ENCODE results near the gene KCNA5. TPM values are rescaled to one million over a fixed set of nuclear protein-coding genes. Genes with fewer than 3 reads are reported as not detected.

The KCNA5 gene
- total RNA-seq, 1 experiment from 2014 or later, result not detected

- no peak for DNase-seq (ENCODE audit: low spot score)
Observed at GRCh38 chr12:5063149-5063548, 19.5 kb downstream of the KCNA5 start.

- DNase-seq (ENCODE audit: low spot score), result no peak
Observed at GRCh38 chr12:5064913-5065490, 21.3 kb downstream of the KCNA5 start.

- no peak for DNase-seq (ENCODE audit: low spot score)
Observed at GRCh38 chr12:5066251-5066650, 22.6 kb downstream of the KCNA5 start.

- no peak for DNase-seq (ENCODE audit: low spot score)
Observed at GRCh38 chr12:5068126-5068525, 24.4 kb downstream of the KCNA5 start.

GRCh38 chr12:5068619-5069018 lies 24.9 kb downstream of the KCNA5 start:
- no peak for DNase-seq (ENCODE audit: low spot score)

- no peak for DNase-seq (ENCODE audit: low spot score)
Observed at GRCh38 chr12:5070090-5070489, 26.4 kb downstream of the KCNA5 start.

- no peak for DNase-seq (ENCODE audit: low spot score)
Observed at GRCh38 chr12:5071496-5071895, 27.8 kb downstream of the KCNA5 start.

- DNase-seq (ENCODE audit: low spot score), result no peak
Observed at GRCh38 chr12:5072311-5072710, 28.6 kb downstream of the KCNA5 start.

GRCh38 chr12:5073054-5073453 lies 29.4 kb downstream of the KCNA5 start:
- DNase-seq (ENCODE audit: low spot score), result no peak

GRCh38 chr12:5073853-5074252 lies 30.2 kb downstream of the KCNA5 start:
- no peak for DNase-seq (ENCODE audit: low spot score)

GRCh38 chr12:5076761-5077160 lies 33.1 kb downstream of the KCNA5 start:
- DNase-seq (ENCODE audit: low spot score), result no peak

- DNase-seq (ENCODE audit: low spot score), result no peak
Observed at GRCh38 chr12:5078423-5078822, 34.7 kb downstream of the KCNA5 start.

- DNase-seq (ENCODE audit: low spot score), result no peak
Observed at GRCh38 chr12:5081016-5081415, 37.3 kb downstream of the KCNA5 start.

- DNase-seq (ENCODE audit: low spot score), result peak; percentile 65
Observed at GRCh38 chr12:5083955-5084849, 40.5 kb downstream of the KCNA5 start.

- no peak for DNase-seq (ENCODE audit: low spot score)
Observed at GRCh38 chr12:5085896-5086295, 42.2 kb downstream of the KCNA5 start.

GRCh38 chr12:5087831-5088554 lies 44.3 kb downstream of the KCNA5 start:
- DNase-seq (ENCODE audit: low spot score), result no peak

- peak; percentile 55 for DNase-seq (ENCODE audit: low spot score)
Observed at GRCh38 chr12:5088586-5089264, 45.0 kb downstream of the KCNA5 start.

GRCh38 chr12:5094551-5094950 lies 50.9 kb downstream of the KCNA5 start:
- DNase-seq (ENCODE audit: low spot score), result no peak

- DNase-seq (ENCODE audit: low spot score), result no peak
Observed at GRCh38 chr12:5094986-5095385, 51.3 kb downstream of the KCNA5 start.

Data from HT-29 (cell line).